MM.1S (cell line): Measurements from ENCODE around the gene EIF3M.

Experiments used
- DNase-seq: peaks from one replicate; pipeline ENCODE4 v3.0.0-alpha.2; 2015
- H2AFZ ChIP-seq: fragments of 300-600 bp; sonication (generic); 2 replicates; pipeline ENCODE4 v1.6.0; 2016; ENCODE audit warnings: antibody characterized with exemption, low read length
- H3F3A ChIP-seq: fragments of 300-600 bp; sonication (generic); 2 replicates; pipeline ENCODE4 v1.6.1; 2016; ENCODE audit warnings: mild to moderate bottlenecking, antibody characterized with exemption, low read length, moderate library complexity, mixed read lengths; ENCODE audit not compliant: insufficient read depth
- H3K27ac ChIP-seq: fragments of 300-600 bp; sonication (generic); 2 replicates; pipeline ENCODE4 v1.5.1; 2016; ENCODE audit warnings: mild to moderate bottlenecking, low read length
- H3K27me3 ChIP-seq: fragments of 300-600 bp; sonication (generic); replicated peaks from 2 replicates; pipeline ENCODE4 v1.6.0; 2016; ENCODE audit warnings: low read length; ENCODE audit not compliant: insufficient read depth
- H3K36me3 ChIP-seq: fragments of 300-600 bp; sonication (generic); replicated peaks from 2 replicates; pipeline ENCODE4 v1.6.1; 2016; ENCODE audit warnings: mild to moderate bottlenecking, low read length, mixed read lengths; ENCODE audit not compliant: insufficient read depth
- H3K4me1 ChIP-seq: fragments of 300-600 bp; sonication (generic); 2 replicates; pipeline ENCODE4 v1.6.1; 2016; ENCODE audit warnings: low read length, mixed read lengths
- H3K4me2 ChIP-seq: fragments of 300-600 bp; sonication (generic); 2 replicates; pipeline ENCODE4 v1.6.0; 2016; ENCODE audit warnings: low read depth, low read length
- H3K4me3 ChIP-seq: fragments of 300-600 bp; sonication (generic); 2 replicates; pipeline ENCODE4 v1.5.1; 2016; ENCODE audit warnings: low read length, mixed read lengths
- H3K79me2 ChIP-seq: fragments of 300-600 bp; sonication (generic); 2 replicates; pipeline ENCODE4 v1.6.1; 2016; ENCODE audit warnings: mixed run types, low read length, mixed read lengths
- H3K9ac ChIP-seq: fragments of 300-600 bp; sonication (generic); 2 replicates; pipeline ENCODE4 v1.6.1; 2016; ENCODE audit warnings: low read length, mixed read lengths
- H3K9me2 ChIP-seq: fragments of 300-600 bp; sonication (generic); replicated peaks from 2 replicates; pipeline ENCODE4 v1.6.1; 2016; ENCODE audit warnings: mild to moderate bottlenecking, low read length, mixed read lengths; ENCODE audit not compliant: insufficient read depth
- H3K9me3 ChIP-seq: fragments of 300-600 bp; sonication (generic); replicated peaks from 2 replicates; pipeline ENCODE4 v1.6.1; 2016; ENCODE audit warnings: mild to moderate bottlenecking, low read length, mixed read lengths; ENCODE audit not compliant: insufficient read depth
- H4K20me1 ChIP-seq: fragments of 300-600 bp; sonication (generic); 2 replicates; pipeline ENCODE4 v1.6.1; 2016; ENCODE audit warnings: mild to moderate bottlenecking, low read length, moderate library complexity, mixed read lengths; ENCODE audit not compliant: insufficient read depth
- EZH2 ChIP-seq: fragments of 300-600 bp; sonication (generic); optimal IDR thresholded peaks from 2 replicates; pipeline ENCODE3; 2017; ENCODE audit warnings: low read depth, mild to moderate bottlenecking, antibody characterized with exemption, low read length, mixed read lengths
- EZH2phosphoT487 ChIP-seq: fragments of 300-600 bp; sonication (generic); IDR thresholded peaks from 2 replicates; pipeline ENCODE4 v1.6.1; 2018; ENCODE audit warnings: antibody characterized with exemption, low read length
- TF ChIP-seq, protein P1 (sequence below): fragments of 300-600 bp; sonication (generic); IDR thresholded peaks from 2 replicates; pipeline ENCODE4 v1.5.1; 2016; ENCODE audit warnings: antibody characterized with exemption, low read length, mixed read lengths

The EIF3M gene

DNA sequence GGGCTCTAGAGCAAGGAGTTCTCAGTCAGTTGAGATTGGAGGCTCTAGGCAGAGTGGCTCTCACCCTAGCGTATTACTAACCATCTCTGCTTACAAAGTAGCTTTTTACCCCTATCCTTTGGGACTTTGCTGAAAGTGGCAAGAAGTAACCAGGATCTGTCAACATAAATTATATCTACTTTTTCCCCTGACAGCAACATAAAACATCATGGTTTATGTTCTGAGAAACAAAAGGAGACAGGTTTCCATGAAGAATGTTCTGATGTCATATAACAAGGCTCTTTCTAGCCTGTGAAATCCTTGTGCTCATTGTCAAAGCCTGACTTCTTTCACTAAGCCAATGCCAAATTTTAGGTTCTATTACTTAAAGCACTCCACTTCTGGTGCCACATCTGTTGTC lies 7.2 kb upstream of the EIF3M start:
- Histone ChIP-seq H3F3A (no peaks in the 10 kb centered on the region), H3K9me3 (no peaks in the 10 kb centered on the region), H3K36me3 (no peaks in the 10 kb centered on the region), H3K9ac (no peak overlapping the region), H3K9me2 (no peaks in the 10 kb centered on the region), H3K4me3 (no peak overlapping the region), H3K4me1 (no peaks in the 10 kb centered on the region), H4K20me1 (no peaks in the 10 kb centered on the region), H3K27me3 (no peaks in the 10 kb centered on the region), H3K4me2 (no peak overlapping the region), H2AFZ (no peak overlapping the region), H3K79me2 (no peaks in the 10 kb centered on the region), H3K27ac (no peak overlapping the region)
- TF ChIP-seq, protein P1, sequence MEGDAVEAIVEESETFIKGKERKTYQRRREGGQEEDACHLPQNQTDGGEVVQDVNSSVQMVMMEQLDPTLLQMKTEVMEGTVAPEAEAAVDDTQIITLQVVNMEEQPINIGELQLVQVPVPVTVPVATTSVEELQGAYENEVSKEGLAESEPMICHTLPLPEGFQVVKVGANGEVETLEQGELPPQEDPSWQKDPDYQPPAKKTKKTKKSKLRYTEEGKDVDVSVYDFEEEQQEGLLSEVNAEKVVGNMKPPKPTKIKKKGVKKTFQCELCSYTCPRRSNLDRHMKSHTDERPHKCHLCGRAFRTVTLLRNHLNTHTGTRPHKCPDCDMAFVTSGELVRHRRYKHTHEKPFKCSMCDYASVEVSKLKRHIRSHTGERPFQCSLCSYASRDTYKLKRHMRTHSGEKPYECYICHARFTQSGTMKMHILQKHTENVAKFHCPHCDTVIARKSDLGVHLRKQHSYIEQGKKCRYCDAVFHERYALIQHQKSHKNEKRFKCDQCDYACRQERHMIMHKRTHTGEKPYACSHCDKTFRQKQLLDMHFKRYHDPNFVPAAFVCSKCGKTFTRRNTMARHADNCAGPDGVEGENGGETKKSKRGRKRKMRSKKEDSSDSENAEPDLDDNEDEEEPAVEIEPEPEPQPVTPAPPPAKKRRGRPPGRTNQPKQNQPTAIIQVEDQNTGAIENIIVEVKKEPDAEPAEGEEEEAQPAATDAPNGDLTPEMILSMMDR = no peak
- no peak for TF ChIP-seq EZH2phosphoT487
- no peak for TF ChIP-seq EZH2
- no peak for DNase-seq

- no peaks in the 10 kb centered on the region for H3K9me2 ChIP-seq
- DNase-seq = no peak
- H3K4me2 ChIP-seq = no peak overlapping the region
- no peaks in the 10 kb centered on the region for H3K36me3 ChIP-seq
- no peaks in the 10 kb centered on the region for H4K20me1 ChIP-seq
- H3K27me3 ChIP-seq = no peaks in the 10 kb centered on the region
- no peak overlapping the region for H3K4me3 ChIP-seq
- H3K9ac ChIP-seq = no peak overlapping the region
- H3F3A ChIP-seq = no peaks in the 10 kb centered on the region
- TF ChIP-seq EZH2phosphoT487 (no peak), EZH2 (no peak)
- TF ChIP-seq, protein P1 = no peak
- peaks cover 23% of the 10 kb centered on the region for H3K79me2 ChIP-seq
- H3K9me3 ChIP-seq = no peaks in the 10 kb centered on the region
- H3K4me1 ChIP-seq = peaks cover 7% of the 10 kb centered on the region
- H2AFZ ChIP-seq = no peak overlapping the region
- no peak overlapping the region for H3K27ac ChIP-seq
Measured at GRCh38 chr11:32580967-32581366, 2.7 kb upstream of the EIF3M start.

DNA sequence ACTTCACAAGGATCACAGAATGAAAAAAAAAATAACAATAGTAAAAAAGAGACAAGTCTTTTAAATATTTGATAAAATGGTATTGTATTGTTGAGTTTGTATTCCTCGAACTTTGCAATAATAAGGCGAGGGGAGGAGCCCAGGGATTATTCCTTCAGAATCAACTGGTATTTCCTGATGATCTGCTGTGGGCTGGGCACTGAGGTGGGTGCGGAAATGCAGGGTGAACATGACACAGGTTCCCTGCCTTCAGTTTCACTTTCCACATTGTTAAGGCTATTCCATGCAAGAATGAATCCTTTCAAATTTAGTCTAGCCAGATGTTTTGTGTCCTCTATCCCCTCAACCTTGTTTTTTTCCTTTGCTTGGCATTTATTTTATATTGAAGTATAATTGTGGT lies 2.1 kb upstream of the EIF3M start:
- Histone ChIP-seq H3K4me1 (peaks cover 7% of the 10 kb centered on the region), H3K36me3 (no peaks in the 10 kb centered on the region), H4K20me1 (peaks cover 4% of the 10 kb centered on the region; the same call in 1 of the 2 replicates), H3K4me3 (no peak overlapping the region), H3K9ac (no peak overlapping the region), H3F3A (no peaks in the 10 kb centered on the region), H3K9me3 (no peaks in the 10 kb centered on the region), H3K79me2 (peaks cover 29% of the 10 kb centered on the region), H3K27ac (no peak overlapping the region), H3K4me2 (no peak overlapping the region), H3K9me2 (no peaks in the 10 kb centered on the region), H3K27me3 (no peaks in the 10 kb centered on the region), H2AFZ (no peak overlapping the region)
- TF ChIP-seq EZH2phosphoT487 (no peak), EZH2 (no peak)
- DNase-seq = no peak

DNA sequence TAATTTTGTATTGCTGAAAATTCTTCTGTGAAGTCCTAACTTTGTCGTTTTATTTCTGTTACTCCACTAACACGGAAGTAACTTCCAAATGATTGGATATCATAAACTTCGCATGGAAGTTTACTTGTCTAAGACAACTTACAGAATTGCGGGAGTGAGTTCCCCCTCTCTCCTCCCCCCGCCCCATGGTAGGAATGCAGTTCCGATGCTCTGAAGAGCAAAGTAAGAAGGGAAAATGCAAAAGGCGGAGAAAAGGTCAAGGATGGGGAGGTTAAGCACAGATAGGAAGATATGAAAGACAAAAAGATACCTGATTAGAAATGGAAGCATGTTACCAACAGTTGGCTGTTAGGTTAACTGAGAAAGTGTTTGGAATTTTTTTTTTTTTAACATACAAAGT lies 1.3 kb downstream of the EIF3M start:
- H3K9me2 ChIP-seq = no peaks in the 10 kb centered on the region
- H3K36me3 ChIP-seq = peaks cover 6% of the 10 kb centered on the region; the same call in 1 of the 2 replicates
- TF ChIP-seq EZH2 = no peak
- TF ChIP-seq EZH2phosphoT487 = no peak
- TF ChIP-seq, protein P1 = no peak
- no peaks in the 10 kb centered on the region for H3K27me3 ChIP-seq
- no peaks in the 10 kb centered on the region for H3K9me3 ChIP-seq
- H3K4me1 ChIP-seq = peaks cover 7% of the 10 kb centered on the region
- no peak for DNase-seq
- H3K27ac ChIP-seq = no peak overlapping the region
- H3K4me3 ChIP-seq = peak overlapping the region; percentile 91
- H3K4me2 ChIP-seq = peak overlapping the region; percentile 58
- no peaks in the 10 kb centered on the region for H3F3A ChIP-seq
- peaks cover 15% of the 10 kb centered on the region; the same call in 1 of the 2 replicates for H4K20me1 ChIP-seq
- peaks cover 61% of the 10 kb centered on the region for H3K79me2 ChIP-seq
- no peak overlapping the region for H2AFZ ChIP-seq
- peak overlapping the region; percentile 96; the same call in 1 of the 2 replicates for H3K9ac ChIP-seq
